ENCODE measurements around the gene VAV3. TPM values are rescaled to one million over a fixed set of nuclear protein-coding genes. Genes with fewer than 3 reads are reported as not detected.

The VAV3 gene
- total and polyA plus RNA-seq, 2 of the 8 experiments (the other 6 are each of a cell fraction or from before 2014, with no cell fraction given): 2.9 to 7.9 TPM

- H3K4ac ChIP-seq (replicated peaks; ENCODE audit: insufficient read length, low read depth, low read length): no peak overlapping the region
- H4K8ac ChIP-seq (ENCODE audit: extremely low read depth, insufficient read depth, low read length): no peak overlapping the region; the same call in 1 of the 2 replicates
- H3K4me3 ChIP-seq (ENCODE audit: extremely low read depth in 1 of 4, insufficient read depth in 2 of 4, low read depth in 3 of 4, low read length in 4 of 4): no peak overlapping the region
- H4K20me1 ChIP-seq (replicated peaks in 1 of 2; ENCODE audit: control insufficient read depth in 1 of 2, insufficient read depth in 2 of 2, low read length in 2 of 2): no peaks in the 10 kb centered on the region
- 100% methylated on average over 2 of the region's 2 CpGs; no CpG with 5 or more reads in 1 of the 2 experiments for WGBS, 2 experiments (ENCODE audit: extremely low coverage in 1 of 2, insufficient coverage in 1 of 2, insufficient read length in 1 of 2, insufficient replicate concordance in 2 of 2, low coverage in 1 of 2, low lambda C conversion rate in 2 of 2, missing lambda C conversion rate in 1 of 2)
- DNase-seq (ENCODE audit: low read depth in 1 of 2, low spot score in 2 of 2): no peak
- H3K56ac ChIP-seq (replicated peaks; ENCODE audit: insufficient read length, low read depth, low read length): no peak overlapping the region
- H2AFZ ChIP-seq (ENCODE audit: low read length): no peak overlapping the region
- H3K18ac ChIP-seq (ENCODE audit: extremely low read depth, low read length): no peak overlapping the region
- H2BK120ac ChIP-seq (replicated peaks; ENCODE audit: low read depth, low read length): no peak overlapping the region
- no peak overlapping the region for H3K27ac ChIP-seq (ENCODE audit: low read depth, low read length)
- H4K91ac ChIP-seq (replicated peaks; ENCODE audit: insufficient read length, low read length): no peak overlapping the region
- H3K79me2 ChIP-seq (ENCODE audit: control insufficient read depth in 1 of 2, insufficient read depth in 2 of 2, low read length in 2 of 2): no peaks in the 10 kb centered on the region
- no peak overlapping the region for H2BK20ac ChIP-seq (ENCODE audit: low read length)
- no peaks in the 10 kb centered on the region for H3K36me3 ChIP-seq (ENCODE audit: control insufficient read depth in 2 of 4, insufficient read depth in 4 of 4, low read length in 3 of 4)
- no peak overlapping the region for H3K14ac ChIP-seq (ENCODE audit: insufficient read length)
- H2AK5ac ChIP-seq (ENCODE audit: low read depth, low read length): no peak overlapping the region
- no peak overlapping the region for H4K5ac ChIP-seq (ENCODE audit: insufficient read length, low read depth, low read length)
- no peak overlapping the region for H2BK15ac ChIP-seq (ENCODE audit: low read length)
- CTCF ChIA-PET (ENCODE audit: partially characterized antibody): interaction anchor here (0.5 to 1.8 kb wide), 5 partner anchors 13 to 541 kb away, joined by 3 to 11 read pairs (median 3); no protein-coding TSS in a partner anchor
- no peaks in the 10 kb centered on the region for H3K23me2 ChIP-seq (ENCODE audit: low read depth, low read length)
- TF ChIP-seq CBX5 (IDR thresholded peaks at IDR 0.05; ENCODE audit: low read depth, low read length) (no peak), KDM1A (IDR thresholded peaks at IDR 0.05; ENCODE audit: borderline replicate concordance, low read length) (no peak), ATF3 (IDR thresholded peaks at IDR 0.05; ENCODE audit: insufficient read depth, low read depth, low read length) (no peak), EGR1 (IDR thresholded peaks at IDR 0.05; ENCODE audit: borderline replicate concordance, low read depth, low read length) (no peak), POU5F1 (IDR thresholded peaks at IDR 0.05; ENCODE audit: low read depth, low read length) (no peak)
- H3K9ac ChIP-seq (replicated peaks in 1 of 4; ENCODE audit: extremely low read depth in 1 of 4, low read depth in 3 of 4, low read length in 3 of 4): no peak overlapping the region
- H3K23ac ChIP-seq (ENCODE audit: insufficient read length): no peak overlapping the region
- no peaks in the 10 kb centered on the region for H3K79me1 ChIP-seq (ENCODE audit: low read depth, low read length)
- H3K4me1 ChIP-seq (replicated peaks in 1 of 4; ENCODE audit: control insufficient read depth in 3 of 4, insufficient read depth in 4 of 4, low read length in 3 of 4): no peaks in the 10 kb centered on the region
- H2BK5ac ChIP-seq (ENCODE audit: low read depth, low read length): no peak overlapping the region
- POLR2A ChIA-PET (ENCODE audit: partially characterized antibody): no interaction called here
- FAIRE-seq: no peak
- no peak overlapping the region for H2BK12ac ChIP-seq (ENCODE audit: low read depth, low read length)
- no peak overlapping the region for H3K4me2 ChIP-seq (ENCODE audit: insufficient read depth in 1 of 2, low read depth in 2 of 2, low read length in 2 of 2)
- 0 out of 4 replicates have a peak, but pooled peaks cover 0 to 2% of the 10 kb centered on the region in 2 experiments for H3K9me3 ChIP-seq (ENCODE audit: insufficient read depth in 2 of 2, low read depth in 1 of 2, low read length in 1 of 2)
- H3K27me3 ChIP-seq (replicated peaks in 1 of 4; ENCODE audit: control insufficient read depth in 3 of 4, extremely low read depth in 1 of 4, insufficient read depth in 3 of 4, low read length in 3 of 4): no peaks in the 10 kb centered on the region
These were observed 169.0 kb downstream of the VAV3 start for GRCh38 chr1:107795994-107796393.
